Stimulated activated CD8-positive, alpha-beta memory T cell treated with anti-CD3 and anti-CD28 coated beads, Interleukin-12 subunit alpha, Interleukin-12 subunit beta, amount 100 ng/mL, for 4 hours (primary cell): ENCODE data around the gene STYXL1.

Source experiments
- DNase-seq: peaks from one replicate; pipeline ENCODE4 v3.0.0-alpha.2; 2020; ENCODE audit warnings: low read depth

Gene STYXL1

GRCh38 chr7:75957021-75957736, 90.6 kb downstream of the STYXL1 start:
- no peak for DNase-seq

- no peak for DNase-seq
Measured at GRCh38 chr7:75955331-75955955, 92.4 kb downstream of the STYXL1 start.

GRCh38 chr7:75953931-75954330, 93.9 kb downstream of the STYXL1 start:
- no peak for DNase-seq

- no peak for DNase-seq
Measured at GRCh38 chr7:75953431-75953830, 94.4 kb downstream of the STYXL1 start.

GRCh38 chr7:75951506-75951905, 96.3 kb downstream of the STYXL1 start:
- DNase-seq, result no peak

- no peak for DNase-seq
Measured at GRCh38 chr7:75950111-75950681, 97.6 kb downstream of the STYXL1 start.

GRCh38 chr7:75948179-75948578, 99.6 kb downstream of the STYXL1 start:
- no peak for DNase-seq
